Left ventricle myocardium inferior (tissue), 1 donor: ENCODE results near the gene PTPN11. TPM values are rescaled to one million over a fixed set of nuclear protein-coding genes. Genes with fewer than 3 reads are reported as not detected.

Experiments used
- DNase-seq: peaks from one replicate; pipeline ENCODE4 v3.0.0-alpha.2; 2020
- H3K27ac ChIP-seq: fragments of 200-600 bp; replicated peaks from 2 replicates; pipeline ENCODE4 v1.8.0; 2021
- H3K27me3 ChIP-seq: fragments of 200-600 bp; 2 replicates; pipeline ENCODE4 v1.8.0; 2021; ENCODE audit warnings: low read depth
- H3K36me3 ChIP-seq: fragments of 200-600 bp; 2 replicates; pipeline ENCODE4 v1.8.0; 2021
- H3K4me1 ChIP-seq: fragments of 200-600 bp; 2 replicates; pipeline ENCODE4 v1.8.0; 2021
- H3K4me3 ChIP-seq: fragments of 200-600 bp; 2 replicates; pipeline ENCODE4 v1.8.0; 2021; ENCODE audit warnings: mild to moderate bottlenecking, moderate library complexity
- H3K9me3 ChIP-seq: fragments of 200-600 bp; replicated peaks from 2 replicates; pipeline ENCODE4 v1.8.0; 2021
- intact Hi-C: fragments of 100-400 bp; cut with micrococcal nuclease; formaldehyde crosslinking; loops from one replicate; pipeline ENCODE4 v1.11.0; 2022
- total RNA-seq: library from RNA; stranded (reverse); fragmentation: NEBNext Ultra II Directional; extraction: Animal tissue kit (Norgen Biotek cat#: 25700); gene quantifications from one replicate; pipeline ENCODE4 v1.2.1, GENCODE V29; 2021
- TF ChIP-seq, protein P1 (sequence below): fragments of 200-600 bp; IDR thresholded peaks from 2 replicates; pipeline ENCODE4 v1.8.0; 2021; ENCODE audit warnings: antibody characterized with exemption, mild to moderate bottlenecking, borderline replicate concordance
- donor health status: DM: no; HTN: yes; CAD: no; lungs with severe emphysema.

PTPN11 gene
- total RNA-seq, 1 donor from 2014 or later, result 139 TPM

DNA sequence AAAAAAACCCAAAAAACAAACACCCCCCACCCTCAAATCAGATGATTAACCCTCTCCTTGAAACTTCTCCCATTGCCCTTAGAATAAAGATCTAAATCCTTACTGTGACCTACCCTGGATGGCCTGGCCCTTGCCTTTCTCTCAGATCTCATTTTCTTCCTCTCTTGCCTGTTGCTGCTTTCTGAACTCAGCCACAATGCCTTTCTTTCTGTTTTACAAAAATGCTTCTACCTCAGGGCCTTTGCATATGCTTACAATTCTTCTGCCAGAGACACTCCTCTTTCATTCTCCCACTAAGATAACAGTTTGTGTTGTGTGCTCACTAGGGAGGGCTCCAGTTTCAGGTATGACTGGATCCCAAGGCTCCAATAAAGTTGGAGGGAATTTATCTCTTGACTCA is 108.3 kb downstream of the PTPN11 start:
- TF ChIP-seq, protein P1, sequence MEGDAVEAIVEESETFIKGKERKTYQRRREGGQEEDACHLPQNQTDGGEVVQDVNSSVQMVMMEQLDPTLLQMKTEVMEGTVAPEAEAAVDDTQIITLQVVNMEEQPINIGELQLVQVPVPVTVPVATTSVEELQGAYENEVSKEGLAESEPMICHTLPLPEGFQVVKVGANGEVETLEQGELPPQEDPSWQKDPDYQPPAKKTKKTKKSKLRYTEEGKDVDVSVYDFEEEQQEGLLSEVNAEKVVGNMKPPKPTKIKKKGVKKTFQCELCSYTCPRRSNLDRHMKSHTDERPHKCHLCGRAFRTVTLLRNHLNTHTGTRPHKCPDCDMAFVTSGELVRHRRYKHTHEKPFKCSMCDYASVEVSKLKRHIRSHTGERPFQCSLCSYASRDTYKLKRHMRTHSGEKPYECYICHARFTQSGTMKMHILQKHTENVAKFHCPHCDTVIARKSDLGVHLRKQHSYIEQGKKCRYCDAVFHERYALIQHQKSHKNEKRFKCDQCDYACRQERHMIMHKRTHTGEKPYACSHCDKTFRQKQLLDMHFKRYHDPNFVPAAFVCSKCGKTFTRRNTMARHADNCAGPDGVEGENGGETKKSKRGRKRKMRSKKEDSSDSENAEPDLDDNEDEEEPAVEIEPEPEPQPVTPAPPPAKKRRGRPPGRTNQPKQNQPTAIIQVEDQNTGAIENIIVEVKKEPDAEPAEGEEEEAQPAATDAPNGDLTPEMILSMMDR, result no peak
- Histone ChIP-seq H3K27me3 (no peaks in the 10 kb centered on the region), H3K36me3 (no peaks in the 10 kb centered on the region), H3K4me1 (no peaks in the 10 kb centered on the region), H3K4me3 (no peak overlapping the region), H3K9me3 (no peaks in the 10 kb centered on the region), H3K27ac (no peak overlapping the region)
- no peak for DNase-seq
- intact Hi-C loops, result no loop called here

DNA sequence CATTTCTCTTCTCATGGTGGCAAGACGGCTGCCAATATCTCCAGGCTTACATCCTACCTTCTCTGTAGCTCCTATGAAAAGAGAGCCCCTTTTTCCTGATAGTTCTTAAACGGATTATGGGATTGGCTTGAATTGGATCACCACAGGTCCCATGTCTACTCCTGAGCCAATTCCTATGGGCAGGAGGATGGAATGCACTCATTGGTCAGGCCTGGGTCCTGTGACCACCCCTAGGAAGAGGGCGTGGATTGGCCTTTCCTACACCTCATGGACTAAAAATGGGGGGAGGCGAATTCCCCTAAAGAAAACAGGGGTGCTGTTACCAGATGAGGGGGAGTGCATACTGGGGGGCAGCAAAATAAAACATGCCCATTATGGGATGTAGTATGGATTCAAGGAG is 108.8 kb downstream of the PTPN11 start:
- no peaks in the 10 kb centered on the region for H3K27me3 ChIP-seq
- no peaks in the 10 kb centered on the region for H3K9me3 ChIP-seq
- H3K4me1 ChIP-seq, result no peaks in the 10 kb centered on the region
- H3K27ac ChIP-seq, result no peak overlapping the region
- TF ChIP-seq, protein P1, result no peak
- H3K36me3 ChIP-seq, result no peaks in the 10 kb centered on the region
- intact Hi-C loops, result no loop called here
- DNase-seq, result no peak
- no peak overlapping the region for H3K4me3 ChIP-seq

DNA sequence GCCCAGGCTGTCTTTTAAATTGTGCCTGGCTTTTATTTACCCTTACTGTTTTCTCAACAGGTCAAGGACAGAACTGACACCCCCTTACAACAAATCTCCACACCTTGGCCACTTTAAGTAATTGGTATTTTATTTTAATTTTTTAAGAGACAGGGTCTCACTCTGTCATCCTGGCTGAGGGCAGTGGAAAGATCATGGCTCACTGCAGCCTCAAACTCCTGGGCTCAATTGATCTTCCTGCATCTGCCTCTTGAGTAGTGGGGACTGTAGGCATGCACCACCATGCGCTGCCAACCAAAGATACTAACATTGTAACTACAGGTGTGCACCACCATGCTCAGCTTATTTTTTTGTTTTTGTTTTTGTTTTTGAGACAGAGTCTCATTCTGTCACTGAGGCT is 109.8 kb downstream of the PTPN11 start:
- TF ChIP-seq, protein P1, result no peak
- no peaks in the 10 kb centered on the region for H3K27me3 ChIP-seq
- no peak overlapping the region for H3K27ac ChIP-seq
- intact Hi-C loops, result no loop called here
- H3K36me3 ChIP-seq, result no peaks in the 10 kb centered on the region
- H3K4me3 ChIP-seq, result no peak overlapping the region
- DNase-seq, result no peak
- H3K4me1 ChIP-seq, result no peaks in the 10 kb centered on the region
- no peaks in the 10 kb centered on the region for H3K9me3 ChIP-seq

DNA sequence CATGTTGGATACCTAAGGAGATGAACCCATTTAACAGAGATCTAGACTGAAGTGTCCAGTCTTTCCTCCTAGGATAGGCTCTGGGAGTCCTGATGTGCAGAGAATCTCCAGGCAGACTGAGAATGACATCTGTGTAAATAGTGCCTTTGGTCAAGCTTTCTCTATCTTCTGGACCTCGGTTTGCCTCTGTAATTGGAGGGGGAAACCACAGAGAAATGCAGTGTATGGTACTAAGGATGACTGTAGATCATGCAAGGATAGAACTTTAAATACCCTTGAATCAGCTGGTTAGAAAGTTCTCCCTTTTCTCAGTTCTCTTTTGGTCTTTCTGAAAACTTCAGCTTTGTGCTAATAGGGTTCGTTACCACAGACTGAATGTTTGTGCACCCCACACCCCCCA is 112.2 kb downstream of the PTPN11 start:
- Histone ChIP-seq H3K36me3 (no peaks in the 10 kb centered on the region), H3K4me1 (no peaks in the 10 kb centered on the region), H3K9me3 (no peaks in the 10 kb centered on the region), H3K27ac (no peak overlapping the region), H3K4me3 (no peak overlapping the region), H3K27me3 (no peaks in the 10 kb centered on the region)
- TF ChIP-seq, protein P1, result no peak
- intact Hi-C loops, result no loop called here
- DNase-seq, result no peak

DNA sequence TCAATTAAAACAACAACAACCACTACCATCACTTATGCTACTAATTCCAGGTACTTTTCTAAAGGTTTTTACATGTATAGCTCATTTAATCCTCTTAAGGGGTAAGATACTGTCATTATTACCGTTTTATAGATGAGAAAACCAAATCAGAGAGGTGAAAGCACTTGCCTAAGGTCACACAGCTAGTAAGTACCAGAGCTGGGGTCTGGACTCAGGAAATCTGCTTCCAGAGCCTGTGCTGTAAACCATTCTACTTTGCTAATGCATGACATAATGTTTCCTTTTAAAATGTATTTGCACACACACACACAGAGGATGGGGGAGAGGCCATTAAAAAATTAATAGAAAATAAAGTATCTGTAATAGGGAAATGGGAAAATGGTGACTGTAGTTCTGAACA is 113.4 kb downstream of the PTPN11 start:
- Histone ChIP-seq H3K9me3 (no peaks in the 10 kb centered on the region), H3K36me3 (no peaks in the 10 kb centered on the region), H3K4me3 (no peak overlapping the region), H3K4me1 (no peaks in the 10 kb centered on the region), H3K27me3 (no peaks in the 10 kb centered on the region), H3K27ac (no peak overlapping the region)
- intact Hi-C loops, result no loop called here
- no peak for DNase-seq
- TF ChIP-seq, protein P1, result no peak

DNA sequence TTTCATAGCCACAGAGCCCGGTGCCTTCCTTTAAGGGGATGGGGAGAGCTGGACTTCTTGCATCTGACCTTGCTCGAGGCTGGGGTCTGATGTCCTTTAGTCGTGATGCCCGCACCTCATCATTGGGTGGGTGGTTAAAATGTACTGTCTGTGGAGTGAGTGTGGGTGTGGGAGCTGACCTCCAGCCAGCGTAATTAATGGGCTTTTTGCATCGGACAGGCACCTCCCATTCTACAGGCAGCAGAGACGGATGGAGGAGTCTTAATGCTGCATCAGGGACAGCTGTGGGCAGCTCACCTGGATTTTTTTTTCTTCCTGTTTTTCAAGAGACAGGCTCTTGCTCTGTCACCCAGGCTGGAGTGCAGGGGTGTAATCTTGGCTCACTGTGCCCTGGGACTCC is 114.8 kb downstream of the PTPN11 start:
- intact Hi-C loops, result no loop called here
- no peak overlapping the region for H3K27ac ChIP-seq
- no peak for DNase-seq

More for the DNA sequence above, 114.8 kb downstream of the PTPN11 start:
- Histone ChIP-seq H3K9me3 (no peaks in the 10 kb centered on the region), H3K4me1 (no peaks in the 10 kb centered on the region), H3K27me3 (peaks cover 7% of the 10 kb centered on the region), H3K36me3 (no peaks in the 10 kb centered on the region), H3K4me3 (no peak overlapping the region)
- TF ChIP-seq, protein P1, result no peak
